Activated CD8-positive, alpha-beta T cell treated with anti-CD3 and anti-CD28 coated beads for 36 hours (primary cell): ENCODE results near the gene ORMDL3. TPM values are rescaled to one million over a fixed set of nuclear protein-coding genes. Genes with fewer than 3 reads are reported as not detected.

Source experiments
- ATAC-seq: fragments of 200-7000 bp; cut with Tn5 transposase; one replicate; pipeline ENCODE4 v1.10.0; 2021; ENCODE audit warnings: mild to moderate bottlenecking, moderate library complexity
- CTCF ChIA-PET: fragments of 350-600 bp; sonication (Branson Sonifier 250); formaldehyde crosslinking; loops from one replicate; lab custom pipeline; 2021; ENCODE audit warnings: antibody characterized with exemption; lab: Charles Lee
- POLR2A ChIA-PET: fragments of 350-600 bp; sonication (Branson Sonifier 250); formaldehyde crosslinking; loops from one replicate; lab custom pipeline; 2021; ENCODE audit warnings: antibody characterized with exemption; lab: Charles Lee
- DNase-seq: peaks from one replicate; pipeline ENCODE4 v3.0.0-alpha.2; 2020
- H3K27ac Mint-ChIP-seq: one replicate; pipeline ENCODE4 v1.8.0; 2021; ENCODE audit warnings: mild to moderate bottlenecking, mixed read lengths
- H3K27me3 Mint-ChIP-seq: one replicate; pipeline ENCODE4 v1.8.0; 2021; ENCODE audit warnings: mixed read lengths
- H3K36me3 Mint-ChIP-seq: one replicate; pipeline ENCODE4 v1.8.0; 2021; ENCODE audit warnings: low read depth, mixed read lengths
- H3K4me1 Mint-ChIP-seq: one replicate; pipeline ENCODE4 v1.8.0; 2021; ENCODE audit warnings: low read depth, mixed read lengths
- H3K4me3 Mint-ChIP-seq: one replicate; pipeline ENCODE4 v1.8.0; 2021; ENCODE audit warnings: mild to moderate bottlenecking, moderate library complexity, mixed read lengths
- H3K9me3 Mint-ChIP-seq: one replicate; pipeline ENCODE4 v1.8.0; 2021; ENCODE audit warnings: mixed read lengths
- intact Hi-C: fragments of 100-400 bp; cut with micrococcal nuclease; formaldehyde crosslinking; loops from one replicate; pipeline ENCODE4 v1.10.0; 2022
- total RNA-seq, 2 experiments: library from RNA; stranded (reverse); gene quantifications; one replicate each; pipeline ENCODE4 v1.2.3, GENCODE V29; 2021
- TF ChIP-seq, protein P1 (sequence below): fragments of 200-600 bp; IDR thresholded peaks from one replicate; pipeline ENCODE4 v1.8.0; 2022; ENCODE audit warnings: antibody characterized with exemption, mild to moderate bottlenecking

ORMDL3 gene
- total RNA-seq, 2 experiments from 2014 or later: 78.8 to 80.5 TPM

DNA sequence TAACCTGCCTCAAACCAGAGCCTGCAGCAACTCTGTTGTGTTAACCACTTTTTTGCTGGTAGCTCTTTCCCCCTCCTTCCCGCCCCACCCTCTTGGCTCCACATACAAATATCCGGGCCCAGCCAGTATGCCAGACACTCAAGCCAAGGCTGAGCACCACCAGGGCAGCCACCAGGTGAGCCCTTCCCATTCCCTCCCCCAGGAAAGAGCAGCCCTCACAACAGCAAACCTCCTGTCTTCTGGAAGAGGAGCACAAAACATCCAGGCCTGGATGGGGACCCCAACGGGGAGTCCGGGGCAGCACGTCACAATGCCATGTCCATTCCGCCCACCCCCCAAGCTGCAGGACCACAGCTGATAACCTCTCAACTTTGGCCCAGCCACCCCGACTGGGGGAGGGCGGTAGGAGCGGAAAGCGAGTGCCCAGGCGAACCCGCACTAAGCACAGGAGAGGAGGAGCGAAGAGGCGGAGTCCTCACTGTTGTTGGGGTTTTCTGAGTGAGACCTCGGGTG, 757 bp downstream of the ORMDL3 start:
- Mint-ChIP-seq H3K27ac (peak overlapping the region; percentile 87), H3K9me3 (no peaks in the 10 kb centered on the region), H3K27me3 (no peaks in the 10 kb centered on the region), H3K4me1 (peaks cover 58% of the 10 kb centered on the region), H3K36me3 (peaks cover 34% of the 10 kb centered on the region), H3K4me3 (peak overlapping the region; percentile 94)
- TF ChIP-seq, protein P1, sequence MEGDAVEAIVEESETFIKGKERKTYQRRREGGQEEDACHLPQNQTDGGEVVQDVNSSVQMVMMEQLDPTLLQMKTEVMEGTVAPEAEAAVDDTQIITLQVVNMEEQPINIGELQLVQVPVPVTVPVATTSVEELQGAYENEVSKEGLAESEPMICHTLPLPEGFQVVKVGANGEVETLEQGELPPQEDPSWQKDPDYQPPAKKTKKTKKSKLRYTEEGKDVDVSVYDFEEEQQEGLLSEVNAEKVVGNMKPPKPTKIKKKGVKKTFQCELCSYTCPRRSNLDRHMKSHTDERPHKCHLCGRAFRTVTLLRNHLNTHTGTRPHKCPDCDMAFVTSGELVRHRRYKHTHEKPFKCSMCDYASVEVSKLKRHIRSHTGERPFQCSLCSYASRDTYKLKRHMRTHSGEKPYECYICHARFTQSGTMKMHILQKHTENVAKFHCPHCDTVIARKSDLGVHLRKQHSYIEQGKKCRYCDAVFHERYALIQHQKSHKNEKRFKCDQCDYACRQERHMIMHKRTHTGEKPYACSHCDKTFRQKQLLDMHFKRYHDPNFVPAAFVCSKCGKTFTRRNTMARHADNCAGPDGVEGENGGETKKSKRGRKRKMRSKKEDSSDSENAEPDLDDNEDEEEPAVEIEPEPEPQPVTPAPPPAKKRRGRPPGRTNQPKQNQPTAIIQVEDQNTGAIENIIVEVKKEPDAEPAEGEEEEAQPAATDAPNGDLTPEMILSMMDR: no peak
- ChIA-PET POLR2A (interaction anchor here (0.6 to 2.6 kb wide), 20 partner anchors 9 to 171 kb away, joined by 3 to 13 read pairs (median 4); partner anchors contain the start of gene PSMD3), CTCF (interaction anchor here (0.9 to 2.6 kb wide), 8 partner anchors 10 to 305 kb away, joined by 3 to 10 read pairs (median 6); partner anchors contain the start of gene PSMD3)
- DNase-seq: peak; percentile 85
- ATAC-seq: peak; percentile 57
- intact Hi-C loops: loop anchor here (5.0 kb wide), 1 partner anchor 169 kb away; no protein-coding TSS in a partner anchor

DNA sequence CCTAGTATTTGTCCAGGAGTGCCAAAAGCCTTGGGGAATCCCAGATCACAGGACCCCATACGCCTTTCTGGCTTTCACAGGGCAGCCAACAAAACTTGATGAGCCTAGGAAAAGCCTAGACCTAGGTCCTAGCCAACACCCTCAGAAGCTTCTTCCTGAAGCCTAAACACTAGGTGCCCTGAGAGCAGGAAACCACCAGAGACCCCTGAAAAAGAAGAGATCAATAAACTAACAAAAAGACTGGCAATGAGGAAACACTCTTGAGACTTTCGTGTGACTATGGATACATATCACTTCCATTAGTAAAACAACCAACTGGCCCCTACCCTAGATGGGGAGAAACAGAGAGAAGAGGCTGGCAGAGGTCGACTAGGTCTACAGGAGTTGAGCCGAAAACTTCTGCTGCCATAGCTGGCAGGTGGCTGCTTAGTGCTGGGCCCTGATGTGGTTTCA, 1.2 kb downstream of the ORMDL3 start:
- H3K27ac Mint-ChIP-seq: peak overlapping the region; percentile 87
- POLR2A ChIA-PET: interaction anchor here (0.6 to 2.6 kb wide), 22 partner anchors 9 to 287 kb away, joined by 3 to 13 read pairs (median 4); partner anchors contain the start of gene PSMD3
- no peaks in the 10 kb centered on the region for H3K9me3 Mint-ChIP-seq
- CTCF ChIA-PET: interaction anchor here (0.9 to 2.6 kb wide), 9 partner anchors 9 to 305 kb away, joined by 3 to 10 read pairs (median 5); partner anchors contain the start of gene PSMD3
- ATAC-seq (no peak), DNase-seq (no peak)
- peaks cover 39% of the 10 kb centered on the region for H3K36me3 Mint-ChIP-seq
- peak overlapping the region; percentile 94 for H3K4me3 Mint-ChIP-seq
- TF ChIP-seq, protein P1: no peak
- H3K27me3 Mint-ChIP-seq: no peaks in the 10 kb centered on the region
- intact Hi-C loops: loop anchor here (5.0 kb wide), 1 partner anchor 169 kb away; no protein-coding TSS in a partner anchor
- peaks cover 63% of the 10 kb centered on the region for H3K4me1 Mint-ChIP-seq

DNA sequence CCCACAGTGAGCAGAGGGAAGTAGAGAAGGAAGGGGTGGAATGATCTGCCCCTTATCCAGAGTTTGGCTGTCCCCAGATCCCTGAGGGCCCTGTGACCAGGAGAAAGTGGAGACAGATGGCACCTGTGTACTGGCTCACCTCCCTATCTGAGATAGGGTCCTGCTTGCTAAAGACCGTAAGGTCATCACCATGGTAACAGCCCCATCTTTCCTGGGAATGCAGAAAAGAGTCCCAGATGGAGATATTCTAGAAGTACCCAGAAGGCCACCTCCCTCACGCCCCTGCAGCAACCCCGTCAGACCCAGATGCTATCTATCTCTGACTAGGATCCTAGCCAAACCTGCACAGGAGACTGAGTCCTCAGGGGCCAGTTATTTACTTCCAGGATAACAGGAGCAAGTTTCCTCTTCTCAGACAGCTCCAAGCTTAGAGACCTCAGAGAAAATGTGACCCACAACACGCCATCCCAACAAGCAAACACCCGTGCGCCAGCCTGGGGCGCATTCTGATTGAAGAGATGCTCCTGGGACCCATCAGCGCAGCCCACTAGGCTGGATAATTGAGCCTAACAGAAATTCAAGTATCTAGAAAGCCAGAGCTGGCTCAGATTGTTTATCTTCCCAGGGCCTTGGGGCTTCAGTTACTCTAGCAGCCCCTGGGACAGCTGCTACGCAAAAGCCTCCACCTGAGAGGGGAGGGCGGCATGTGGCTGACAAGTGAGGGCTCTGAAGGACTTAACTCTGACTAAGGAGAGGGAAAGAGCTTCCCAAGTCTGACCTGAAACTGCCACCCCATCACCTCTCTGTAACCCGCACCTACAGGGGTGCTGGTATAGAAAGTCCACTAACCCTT, 1.9 kb downstream of the ORMDL3 start:
- Mint-ChIP-seq H3K27ac (peak overlapping the region; percentile 87), H3K36me3 (peaks cover 43% of the 10 kb centered on the region), H3K4me1 (peaks cover 70% of the 10 kb centered on the region), H3K4me3 (peak overlapping the region; percentile 94), H3K27me3 (no peaks in the 10 kb centered on the region), H3K9me3 (no peaks in the 10 kb centered on the region)
- ChIA-PET CTCF (interaction anchor here (1.0 to 2.6 kb wide), 10 partner anchors 9 to 304 kb away, joined by 3 to 10 read pairs (median 4); partner anchors contain the start of gene PSMD3), POLR2A (interaction anchor here (0.6 to 2.6 kb wide), 15 partner anchors 10 to 286 kb away, joined by 3 to 13 read pairs (median 3); partner anchors contain the start of gene PSMD3)
- peak; percentile 42 for DNase-seq
- intact Hi-C loops: loop anchor here (5.0 kb wide), 1 partner anchor 168 kb away; no protein-coding TSS in a partner anchor
- TF ChIP-seq, protein P1: no peak
- ATAC-seq: no peak

DNA sequence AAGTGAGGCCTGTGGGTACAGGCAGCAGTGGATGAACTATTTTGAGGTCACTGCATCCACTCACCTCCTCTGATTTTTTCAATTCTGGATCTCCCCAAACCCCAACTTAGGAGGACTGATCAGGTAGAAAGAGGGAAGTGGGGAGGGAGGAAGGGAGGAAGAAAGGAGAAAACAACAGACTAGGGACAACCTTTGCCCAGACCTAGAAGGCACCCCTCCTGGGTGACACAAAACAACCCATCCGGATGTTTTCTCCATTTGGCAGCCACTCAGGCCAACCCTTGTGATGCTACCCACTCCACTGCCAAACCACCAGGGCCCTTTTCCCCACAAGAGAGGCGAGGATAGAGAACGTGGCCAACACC, 2.7 kb downstream of the ORMDL3 start:
- Mint-ChIP-seq H3K27ac (peak overlapping the region; percentile 87), H3K27me3 (no peaks in the 10 kb centered on the region), H3K4me3 (peak overlapping the region; percentile 94), H3K9me3 (no peaks in the 10 kb centered on the region), H3K4me1 (peaks cover 75% of the 10 kb centered on the region), H3K36me3 (peaks cover 49% of the 10 kb centered on the region)
- ChIA-PET POLR2A (interaction anchor here (0.5 to 0.8 kb wide), 2 partner anchors 45 to 626 kb away, joined by 3 to 4 read pairs; no protein-coding TSS in a partner anchor), CTCF (interaction anchor here (1.0 to 1.3 kb wide), 3 partner anchors 9 to 303 kb away, joined by 3 to 4 read pairs (median 3); no protein-coding TSS in a partner anchor)
- TF ChIP-seq, protein P1: no peak
- ATAC-seq (no peak), DNase-seq (peak; percentile 41)
- intact Hi-C loops: loop anchor here (5.0 kb wide), 2 partner anchors 62 to 167 kb away; partner anchors contain the start of gene IKZF3
